Thyroid gland (tissue), 4 donors: ENCODE data around the gene RFX3. TPM values are rescaled to one million over a fixed set of nuclear protein-coding genes. Genes with fewer than 3 reads are reported as not detected.

Source experiments
- DNase-seq, 2 donors: peaks; one replicate each; pipeline ENCODE4 v3.0.0-alpha.2; 2019
- H3K27ac ChIP-seq, 3 donors: fragments of 200-600 bp; sonication (generic); 1 replicate in 2 of 3; 2 replicates in 1 of 3; pipeline ENCODE4 v1.5.1; 2016 to 2019; ENCODE audit warnings: mild to moderate bottlenecking in 1 of 3, moderate library complexity in 1 of 3
- H3K27me3 ChIP-seq: fragments of 200-600 bp; sonication (generic); one replicate; pipeline ENCODE4 v1.5.1; 2019
- H3K36me3 ChIP-seq, 2 donors: fragments of 200-600 bp; sonication (generic); one replicate each; pipeline ENCODE4 v1.5.1; 2016 to 2019
- H3K4me1 ChIP-seq, 2 donors: fragments of 200-600 bp; sonication (generic); one replicate each; pipeline ENCODE4 v1.5.1; 2017 to 2019
- H3K4me3 ChIP-seq, 3 donors: fragments of 200-600 bp; sonication (generic); replicated peaks in 1 of 3; 1 replicate in 2 of 3; 2 replicates in 1 of 3; pipeline ENCODE4 v1.5.1; 2016; ENCODE audit warnings: mild to moderate bottlenecking in 1 of 3
- H3K9me3 ChIP-seq: fragments of 200-600 bp; sonication (generic); one replicate; pipeline ENCODE4 v1.5.1; 2017
- CTCF ChIP-seq, 6 experiments: fragments of 200-600 bp in 3 of 6; fragments of 450-650 bp in 3 of 6; sonication (generic) in 3 of 6; IDR thresholded peaks; one replicate each; pipeline ENCODE4 v1.5.1; 2016 to 2019; ENCODE audit warnings: antibody characterized with exemption in 6 of 6, mild to moderate bottlenecking in 2 of 6, inconsistent platforms in 1 of 6, moderate library complexity in 1 of 6
- POLR2A ChIP-seq, 2 donors: fragments of 450-650 bp; IDR thresholded peaks; one replicate each; pipeline ENCODE4 v1.6.1; 2017; ENCODE audit warnings: antibody characterized with exemption in 2 of 2, mild to moderate bottlenecking in 2 of 2, moderate library complexity in 1 of 2
- WGBS, 2 donors: methylation state at CpG; one replicate each; pipeline ENCODE4 v1.1.5; 2017; 5-methylcytosine and 5-hydroxymethylcytosine counted together
- intact Hi-C: fragments of 100-400 bp; cut with DNase I; formaldehyde crosslinking; loops from one replicate; pipeline ENCODE4 v1.15.1; 2023
- total RNA-seq, 4 donors: library from RNA; depleted of rRNA; stranded (reverse); fragments of >200 nt; gene quantifications; one replicate each; pipeline ENCODE4 v1.2.3, GENCODE V29; 2016

The RFX3 gene
- total RNA-seq, 4 donors from 2014 or later, result 8.8 to 16.7 (median 12.3) TPM

GRCh38 chr9:3360245-3360644, 165.6 kb downstream of the RFX3 start:
- H3K27me3 ChIP-seq, result no peaks in the 10 kb centered on the region
- no peaks in the 10 kb centered on the region for H3K4me1 ChIP-seq
- TF ChIP-seq CTCF (IDR thresholded peaks at IDR 0.05), result no peak
- TF ChIP-seq POLR2A (IDR thresholded peaks at IDR 0.05), result no peak
- no peak for DNase-seq
- intact Hi-C loops, result no loop called here
- H3K9me3 ChIP-seq, result no peaks in the 10 kb centered on the region
- H3K36me3 ChIP-seq, result no peaks in the 10 kb centered on the region
- H3K27ac ChIP-seq, result no peak overlapping the region
- no peak overlapping the region for H3K4me3 ChIP-seq

- Histone ChIP-seq H3K4me3 (no peak overlapping the region), H3K4me1 (no peaks in the 10 kb centered on the region), H3K27ac (no peak overlapping the region), H3K27me3 (no peaks in the 10 kb centered on the region), H3K9me3 (no peaks in the 10 kb centered on the region), H3K36me3 (no peaks in the 10 kb centered on the region)
- intact Hi-C loops, result no loop called here
- TF ChIP-seq POLR2A (IDR thresholded peaks at IDR 0.05) (no peak), CTCF (IDR thresholded peaks at IDR 0.05) (no peak)
- WGBS, 2 donors, result 97 to 98% methylated on average over 1 of the region's 1 CpG
- no peak for DNase-seq
Observed at GRCh38 chr9:3359778-3360177, 166.0 kb downstream of the RFX3 start.

DNA sequence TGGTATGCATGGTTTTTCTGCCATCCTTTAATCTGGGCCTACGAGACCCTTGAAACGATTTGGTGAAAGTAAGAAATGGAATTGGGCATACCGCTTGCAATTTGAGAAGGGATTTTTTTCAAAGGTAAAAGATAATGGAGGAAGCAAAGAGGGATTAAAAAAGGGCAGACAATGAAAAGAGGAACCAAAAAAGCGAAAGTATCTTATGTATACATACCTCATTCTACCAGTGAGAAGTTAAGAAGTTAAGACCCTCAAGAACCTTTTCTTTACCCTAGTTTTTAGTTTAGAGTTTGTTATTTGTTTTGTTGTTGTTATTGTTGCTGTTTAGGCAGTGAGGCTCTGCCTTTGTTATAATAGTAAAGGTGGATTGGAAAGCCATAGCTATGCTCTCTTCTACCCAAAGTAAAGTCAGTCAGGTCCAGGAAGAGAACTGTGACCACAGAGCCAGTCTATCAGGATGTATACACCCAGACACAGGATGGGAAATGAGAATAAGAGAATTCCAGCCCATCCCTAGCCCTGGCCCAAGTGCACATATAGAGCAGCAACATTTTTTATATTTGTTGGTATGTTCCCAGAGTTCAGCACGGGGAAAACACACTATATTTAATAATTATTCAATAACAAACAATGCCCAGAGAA, 166.6 kb downstream of the RFX3 start:
- Histone ChIP-seq H3K4me3 (no peak overlapping the region), H3K4me1 (no peaks in the 10 kb centered on the region), H3K9me3 (no peaks in the 10 kb centered on the region), H3K36me3 (no peaks in the 10 kb centered on the region), H3K27ac (no peak overlapping the region), H3K27me3 (no peaks in the 10 kb centered on the region)
- intact Hi-C loops, result no loop called here
- TF ChIP-seq CTCF (IDR thresholded peaks at IDR 0.05) (no peak), POLR2A (IDR thresholded peaks at IDR 0.05) (no peak)
- 95 to 97% methylated on average over 5 of the region's 5 CpGs for WGBS, 2 donors
- DNase-seq, result no peak

- intact Hi-C loops, result no loop called here
- 91 to 94% methylated on average over 3 of the region's 3 CpGs for WGBS, 2 donors
- no peaks in the 10 kb centered on the region for H3K36me3 ChIP-seq
- no peak overlapping the region for H3K4me3 ChIP-seq
- no peak overlapping the region for H3K27ac ChIP-seq
- DNase-seq, result no peak
- no peaks in the 10 kb centered on the region for H3K27me3 ChIP-seq
- no peak for TF ChIP-seq POLR2A (IDR thresholded peaks at IDR 0.05)
- no peak for TF ChIP-seq CTCF (IDR thresholded peaks at IDR 0.05)
- no peaks in the 10 kb centered on the region for H3K9me3 ChIP-seq
- H3K4me1 ChIP-seq, result no peaks in the 10 kb centered on the region
Observed at GRCh38 chr9:3348169-3348568, 177.6 kb downstream of the RFX3 start.

DNA sequence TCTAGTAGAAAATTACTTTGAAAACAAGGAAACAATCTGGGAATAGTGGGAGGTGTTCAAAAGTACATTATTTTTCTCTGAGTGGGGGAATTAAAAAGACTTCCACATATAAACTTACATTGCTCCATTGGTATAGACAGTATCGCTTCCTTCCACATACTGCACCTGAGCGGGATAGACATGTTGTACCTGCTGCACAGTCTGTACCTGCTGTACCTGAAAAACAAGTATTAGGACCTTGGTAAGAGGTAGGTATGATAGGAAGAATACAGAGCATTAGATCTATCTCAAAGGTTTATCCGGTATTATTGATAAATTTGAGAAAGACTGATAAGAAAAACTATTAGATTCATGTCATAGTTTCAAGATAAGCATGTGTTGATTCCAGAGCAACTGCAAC, 179.3 kb downstream of the RFX3 start:
- Histone ChIP-seq H3K9me3 (no peaks in the 10 kb centered on the region), H3K4me3 (no peak overlapping the region), H3K27me3 (no peaks in the 10 kb centered on the region), H3K4me1 (no peaks in the 10 kb centered on the region), H3K36me3 (no peaks in the 10 kb centered on the region), H3K27ac (no peak overlapping the region)
- WGBS, 2 donors, result 98 to 99% methylated on average over 3 of the region's 3 CpGs
- DNase-seq, result no peak
- TF ChIP-seq CTCF (IDR thresholded peaks at IDR 0.05), result no peak
- TF ChIP-seq POLR2A (IDR thresholded peaks at IDR 0.05), result no peak
- intact Hi-C loops, result no loop called here
